ENCODE results near the gene BTBD19. TPM values are rescaled to one million over a fixed set of nuclear protein-coding genes. Genes with fewer than 3 reads are reported as not detected.

The BTBD19 gene
- total RNA-seq: 1.8 and 2.4 TPM in 2 replicates

GRCh38 chr1:44808063-44808937 is at the start of gene BTBD19:
Gene BTBD19, plus strand, starts transcription at chr1:44808523. Its CDS starts 298 bp downstream, at chr1:44808821.

GRCh38 chr1:44775078-44775929 is 33.0 kb upstream of the BTBD19 start, which contains the start of gene RPS8:
Gene RPS8, plus strand, starts transcription at chr1:44775540. Its CDS starts 57 bp downstream, at chr1:44775597.

GRCh38 chr1:44788120-44788860 is 20.0 kb upstream of the BTBD19 start, which contains the start of gene BEST4:
Gene BEST4, minus strand, starts transcription at chr1:44788170. Its CDS starts 465 bp downstream, at chr1:44787705.

DNA sequence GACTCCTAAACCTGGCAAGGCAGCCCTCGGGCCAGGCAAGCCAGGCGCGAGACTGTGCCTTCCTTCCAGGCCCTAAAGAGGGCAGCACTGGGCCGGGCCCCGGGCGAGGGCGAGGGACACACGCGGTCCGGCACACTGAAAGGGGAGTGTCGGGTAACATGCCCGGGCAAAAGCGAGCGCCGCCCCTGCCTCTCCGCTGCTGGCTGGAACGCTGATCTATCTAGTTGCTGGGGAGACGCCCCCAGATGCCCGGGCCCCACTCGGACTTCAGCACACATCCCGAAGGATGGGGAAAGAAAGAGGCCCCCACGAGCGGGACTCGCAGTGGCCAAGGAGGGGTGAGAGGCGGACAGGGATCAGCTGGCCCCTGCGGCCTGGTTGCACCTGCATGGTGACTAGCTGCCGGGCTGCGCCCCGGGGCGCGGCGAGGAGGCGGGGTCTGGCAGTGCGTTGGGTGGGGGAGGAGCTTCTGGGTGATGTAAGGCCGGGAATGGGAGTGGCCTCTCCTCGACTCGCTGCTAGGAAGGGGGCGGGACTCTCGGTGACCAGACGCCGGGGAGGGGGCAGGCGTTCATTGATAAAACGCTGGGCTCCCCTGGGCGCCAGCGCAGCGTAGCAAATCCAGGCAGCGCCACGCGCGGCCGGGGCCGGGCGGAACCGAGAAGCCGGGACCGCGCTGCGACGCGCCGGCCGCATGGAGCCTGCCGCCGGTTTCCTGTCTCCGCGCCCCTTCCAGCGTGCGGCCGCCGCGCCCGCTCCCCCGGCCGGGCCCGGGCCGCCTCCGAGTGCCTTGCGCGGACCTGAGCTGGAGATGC is 8.3 kb upstream of the BTBD19 start, which contains the start of gene PLK3:
TSS of gene PLK3 (plus strand) at position 608 of the 815 bp plus-strand sequence. CDS start at position 695, 87 bp downstream.

DNA sequence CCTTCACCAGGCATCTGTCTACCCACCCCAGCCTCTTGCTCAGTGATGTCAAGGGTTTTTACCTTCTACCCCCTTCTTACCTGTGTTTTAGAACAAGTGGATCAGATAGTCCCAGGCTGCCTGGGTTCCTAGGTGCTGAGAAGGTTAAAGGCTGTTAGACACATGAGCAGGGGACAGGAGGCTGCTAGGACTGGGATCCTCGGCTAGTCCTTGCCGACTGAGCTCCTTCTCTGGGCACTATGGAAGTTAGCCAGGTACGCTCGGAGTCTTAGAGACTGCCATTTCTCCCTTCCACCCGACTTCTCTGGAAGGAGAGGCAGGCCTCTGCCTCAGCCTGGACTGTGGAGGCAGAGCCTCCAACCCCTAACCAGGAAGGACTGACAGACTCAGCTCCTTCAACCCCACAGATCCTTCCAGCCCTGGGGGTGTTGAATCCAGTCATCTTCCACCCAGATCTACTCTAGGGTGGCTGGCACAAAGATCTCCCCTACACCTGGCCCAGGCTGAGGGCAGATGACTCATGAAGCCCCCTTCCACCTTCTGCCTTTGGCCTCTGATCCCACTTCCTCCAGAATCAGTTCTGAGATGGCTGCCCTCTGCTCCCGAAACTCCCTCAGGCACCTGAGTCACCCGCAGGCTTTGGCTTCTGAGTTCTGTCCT is 1.5 kb upstream of the BTBD19 start, which contains the start of gene DYNLT4:
TSS of gene DYNLT4 (minus strand) at position 648 of the 660 bp plus-strand sequence. CDS start 683 bp downstream, outside the sequence.

GRCh38 chr1:44842862-44843655 is 34.7 kb downstream of the BTBD19 start, which contains the start of gene PTCH2:
Gene PTCH2, minus strand, starts transcription at chr1:44843253. Its CDS starts 321 bp downstream, at chr1:44842932.

Other genes with a start within 250 kb of the BTBD19 start
- gene TMEM53, start 134.0 kb upstream of the BTBD19 start, total RNA-seq: 14.5 and 16.1 TPM in 2 replicates
- 0.30 TPM in 1 of 2 replicates, not detected in the other for gene ARMH1, start 133.8 kb upstream of the BTBD19 start, total RNA-seq
- not detected in 2 replicates for gene RNU5D-1, start 77.4 kb upstream of the BTBD19 start, total RNA-seq
- 64.9 and 71.5 TPM in 2 replicates for gene KIF2C, start 68.7 kb upstream of the BTBD19 start, total RNA-seq
- gene RPS8, start 33.0 kb upstream of the BTBD19 start, total RNA-seq: 2,415 and 2,726 TPM in 2 replicates
- 0.67 TPM in 1 of 2 replicates, not detected in the other for gene BEST4, start 20.4 kb upstream of the BTBD19 start, total RNA-seq
- gene PLK3, start 8.1 kb upstream of the BTBD19 start, total RNA-seq: 21.3 and 21.5 TPM in 2 replicates
- gene DYNLT4, start 1.2 kb upstream of the BTBD19 start, total RNA-seq: not detected in 2 replicates
- gene PTCH2, start 34.7 kb downstream of the BTBD19 start, total RNA-seq: under 0.01 and 0.15 TPM in 2 replicates
- 40.3 and 40.5 TPM in 2 replicates for gene EIF2B3, start 178.1 kb downstream of the BTBD19 start, total RNA-seq
- gene HECTD3, start 202.8 kb downstream of the BTBD19 start, total RNA-seq: 29.9 and 30.1 TPM in 2 replicates
- 130 and 164 TPM in 2 replicates for gene UROD, start 203.7 kb downstream of the BTBD19 start, total RNA-seq

Data from bronchus fibroblast of lung (primary cell).